HEK293 (cell line): ENCODE measurements around the gene XPR1.

Experiments used
- CTCF ChIA-PET: fragments of 350-600 bp; formaldehyde crosslinking; extraction: SDS; loops from one replicate; lab custom pipeline; 2021; ENCODE audit warnings: antibody characterized with exemption; lab: Yijun Ruan, JAX
- POLR2A ChIA-PET: fragments of 300-600 bp; formaldehyde crosslinking; extraction: SDS; loops from one replicate; lab custom pipeline; 2020; ENCODE audit warnings: antibody characterized with exemption, inconsistent platforms; lab: Yijun Ruan, JAX
- H3K27ac ChIP-seq: fragments of 200-500 bp; sonication (Bioruptor generic); 2 replicates; pipeline ENCODE4 v1.5.1; 2014; ENCODE audit warnings: low read depth, low read length, control low read depth, inconsistent platforms; ENCODE audit errors: extremely low read depth
- H3K36me3 ChIP-seq, 2 experiments: fragments of 200-500 bp in 1 of 2; sonication (Bioruptor generic) in 1 of 2; 1 replicate in 1 of 2; 2 replicates in 1 of 2; pipeline ENCODE4 v1.5.1; 2014 to 2017; ENCODE audit warnings: inconsistent platforms in 2 of 2, low read length in 2 of 2; ENCODE audit not compliant: control insufficient read depth in 2 of 2, insufficient read depth in 1 of 2
- H3K4me1 ChIP-seq: fragments of 200-500 bp; sonication (Bioruptor generic); 2 replicates; pipeline ENCODE4 v1.5.1; 2014; ENCODE audit warnings: mild to moderate bottlenecking, low read length, inconsistent platforms; ENCODE audit not compliant: control insufficient read depth, insufficient read depth
- H3K4me3 ChIP-seq: 2 replicates; pipeline ENCODE4 v1.5.1; 2011; ENCODE audit warnings: low read depth, mild to moderate bottlenecking, control low read depth, low read length, moderate library complexity
- H3K9me3 ChIP-seq: fragments of 200-500 bp; sonication (Bioruptor generic); 2 replicates; pipeline ENCODE4 v1.5.1; 2014; ENCODE audit warnings: low read depth, low read length, inconsistent platforms; ENCODE audit not compliant: control insufficient read depth, insufficient read depth
- KLF8 ChIP-seq: fragments of 450-650 bp; formaldehyde crosslinking; IDR thresholded peaks from 2 replicates; pipeline ENCODE4 v1.5.1; 2016; ENCODE audit warnings: missing biosample characterization, missing genetic modification characterization
- MEIS1 ChIP-seq: sonication (generic); formaldehyde crosslinking; IDR thresholded peaks from 2 replicates; pipeline ENCODE4 v1.8.1; 2022; ENCODE audit warnings: missing genetic modification reagents, mild to moderate bottlenecking, borderline replicate concordance
- PRDM2 ChIP-seq: fragments of 450-650 bp; formaldehyde crosslinking; IDR thresholded peaks from 2 replicates; pipeline ENCODE4 v1.5.1; 2016; ENCODE audit warnings: missing biosample characterization, missing genetic modification characterization, borderline replicate concordance
- REPIN1 ChIP-seq: fragments of 450-650 bp; formaldehyde crosslinking; IDR thresholded peaks from 2 replicates; pipeline ENCODE4 v1.5.1; 2017; ENCODE audit warnings: missing biosample characterization, missing genetic modification characterization, low read depth
- TSHZ1 ChIP-seq: fragments of 450-650 bp; formaldehyde crosslinking; IDR thresholded peaks from 2 replicates; pipeline ENCODE4 v1.5.1; 2016; ENCODE audit warnings: missing biosample characterization, missing genetic modification characterization, borderline replicate concordance
- ZBTB1 ChIP-seq: fragments of 450-650 bp; formaldehyde crosslinking; IDR thresholded peaks from 2 replicates; pipeline ENCODE4 v1.5.1; 2016; ENCODE audit warnings: missing biosample characterization, missing genetic modification characterization
- ZBTB10 ChIP-seq: fragments of 450-650 bp; formaldehyde crosslinking; IDR thresholded peaks from 2 replicates; pipeline ENCODE4 v1.5.1; 2016; ENCODE audit warnings: missing biosample characterization, missing genetic modification characterization
- ZBTB8A ChIP-seq: fragments of 450-650 bp; formaldehyde crosslinking; IDR thresholded peaks from 2 replicates; pipeline ENCODE4 v1.5.1; 2016; ENCODE audit warnings: missing biosample characterization, missing genetic modification characterization
- ZNF10 ChIP-seq: fragments of 450-650 bp; formaldehyde crosslinking; IDR thresholded peaks from 2 replicates; pipeline ENCODE4 v1.5.1; 2017; ENCODE audit warnings: missing biosample characterization, missing genetic modification characterization
- ZNF112 ChIP-seq: fragments of 450-650 bp; formaldehyde crosslinking; IDR thresholded peaks from 2 replicates; pipeline ENCODE4 v1.5.0; 2017; ENCODE audit warnings: missing biosample characterization, missing genetic modification characterization
- ZNF138 ChIP-seq: fragments of 450-650 bp; formaldehyde crosslinking; IDR thresholded peaks from 2 replicates; pipeline ENCODE4 v1.5.1; 2016; ENCODE audit warnings: missing biosample characterization, missing genetic modification characterization, borderline replicate concordance
- ZNF146 ChIP-seq: fragments of 450-650 bp; formaldehyde crosslinking; IDR thresholded peaks from 2 replicates; pipeline ENCODE4 v1.5.1; 2016; ENCODE audit warnings: missing biosample characterization, missing genetic modification characterization
- ZNF2 ChIP-seq: fragments of 450-650 bp; formaldehyde crosslinking; IDR thresholded peaks from 2 replicates; pipeline ENCODE4 v1.5.1; 2016; ENCODE audit warnings: missing biosample characterization, missing genetic modification characterization
- ZNF23 ChIP-seq: fragments of 450-650 bp; formaldehyde crosslinking; IDR thresholded peaks from 2 replicates; pipeline ENCODE4 v1.5.1; 2016; ENCODE audit warnings: missing biosample characterization, missing genetic modification characterization, borderline replicate concordance
- ZNF302 ChIP-seq: fragments of 450-650 bp; formaldehyde crosslinking; IDR thresholded peaks from 2 replicates; pipeline ENCODE4 v1.5.1; 2016; ENCODE audit warnings: missing biosample characterization, missing genetic modification characterization, low read depth
- ZNF366 ChIP-seq: fragments of 450-650 bp; formaldehyde crosslinking; conservative IDR thresholded peaks from 2 replicates; pipeline ENCODE4 v1.5.1; 2016; ENCODE audit warnings: missing biosample characterization, missing genetic modification characterization
- ZNF473 ChIP-seq: fragments of 450-650 bp; formaldehyde crosslinking; IDR thresholded peaks from 2 replicates; pipeline ENCODE4 v1.5.1; 2017; ENCODE audit warnings: missing biosample characterization, missing genetic modification characterization
- ZNF514 ChIP-seq: fragments of 450-650 bp; formaldehyde crosslinking; IDR thresholded peaks from 2 replicates; pipeline ENCODE4 v1.5.1; 2016; ENCODE audit warnings: missing biosample characterization, missing genetic modification characterization
- ZNF548 ChIP-seq: fragments of 450-650 bp; formaldehyde crosslinking; IDR thresholded peaks from 2 replicates; pipeline ENCODE4 v1.5.1; 2016; ENCODE audit warnings: missing biosample characterization, missing genetic modification characterization
- ZNF560 ChIP-seq: fragments of 450-650 bp; formaldehyde crosslinking; IDR thresholded peaks from 2 replicates; pipeline ENCODE4 v1.5.1; 2017; ENCODE audit warnings: missing biosample characterization, missing genetic modification characterization, borderline replicate concordance
- ZNF610 ChIP-seq: fragments of 450-650 bp; formaldehyde crosslinking; IDR thresholded peaks from 2 replicates; pipeline ENCODE4 v1.5.1; 2016; ENCODE audit warnings: missing biosample characterization, missing genetic modification characterization, borderline replicate concordance
- ZNF624 ChIP-seq: fragments of 450-650 bp; formaldehyde crosslinking; IDR thresholded peaks from 2 replicates; pipeline ENCODE4 v1.5.1; 2017; ENCODE audit warnings: missing biosample characterization, missing genetic modification characterization
- ZNF777 ChIP-seq: fragments of 450-650 bp; formaldehyde crosslinking; IDR thresholded peaks from 2 replicates; pipeline ENCODE4 v1.5.1; 2017; ENCODE audit warnings: missing biosample characterization, missing genetic modification characterization, borderline replicate concordance
- ZSCAN23 ChIP-seq: fragments of 450-650 bp; formaldehyde crosslinking; IDR thresholded peaks from 2 replicates; pipeline ENCODE4 v1.5.1; 2016; ENCODE audit warnings: missing biosample characterization, missing genetic modification characterization

The XPR1 gene

GRCh38 chr1:180593382-180593781, 38.4 kb upstream of the XPR1 start:
- TF ChIP-seq ZNF138: no peak
- TF ChIP-seq ZNF23 (tag by site-specific recombination): no peak
- no peak for TF ChIP-seq MEIS1 (CRISPR knock-in tag)
- no peak for TF ChIP-seq ZNF560
- TF ChIP-seq ZNF548 (tag by site-specific recombination): no peak
- no peak for TF ChIP-seq ZBTB10 (tag by site-specific recombination)
- no peak for TF ChIP-seq ZNF514 (tag by site-specific recombination)
- no peak for TF ChIP-seq ZNF366
- TF ChIP-seq ZBTB8A (tag by site-specific recombination): no peak
- TF ChIP-seq ZNF146: no peak
- no peak for TF ChIP-seq ZBTB1 (tag by site-specific recombination)
- TF ChIP-seq ZNF302 (tag by site-specific recombination): no peak
- TF ChIP-seq ZNF473: no peak
- no peak for TF ChIP-seq ZNF624
- no peak for TF ChIP-seq ZNF2 (tag by site-specific recombination)
- TF ChIP-seq TSHZ1: no peak
- TF ChIP-seq ZNF777 (tag by site-specific recombination): no peak
- no peak for TF ChIP-seq ZNF610 (tag by site-specific recombination)
- ChIA-PET POLR2A (no interaction called here), CTCF (interaction anchor here (1.0 kb wide), 1 partner anchor 43 kb away, joined by 5 read pairs; no protein-coding TSS in a partner anchor)
- Histone ChIP-seq H3K4me3 (no peak overlapping the region), H3K4me1 (no peaks in the 10 kb centered on the region), H3K27ac (no peak overlapping the region), H3K9me3 (no peaks in the 10 kb centered on the region), H3K36me3 (no peaks in the 10 kb centered on the region)

GRCh38 chr1:180594723-180595122, 37.1 kb upstream of the XPR1 start:
- POLR2A ChIA-PET: no interaction called here
- TF ChIP-seq REPIN1 (tag by site-specific recombination): no peak
- TF ChIP-seq ZNF112 (tag by site-specific recombination): no peak
- TF ChIP-seq PRDM2 (tag by site-specific recombination): no peak
- TF ChIP-seq KLF8 (tag by site-specific recombination): no peak
- no peak for TF ChIP-seq ZSCAN23
- no peak for TF ChIP-seq ZNF10

More at GRCh38 chr1:180594723-180595122, 37.1 kb upstream of the XPR1 start:
- H3K27ac ChIP-seq: no peak overlapping the region
- H3K9me3 ChIP-seq: no peaks in the 10 kb centered on the region
- CTCF ChIA-PET: no interaction called here
- no peaks in the 10 kb centered on the region for H3K36me3 ChIP-seq
- H3K4me3 ChIP-seq: no peak overlapping the region
- H3K4me1 ChIP-seq: no peaks in the 10 kb centered on the region
